Esophagus squamous epithelium (tissue), 4 donors: ENCODE data around the gene GUCA2A.

Experiments used
- CTCF ChIP-seq, 6 experiments: fragments of 450-650 bp in 4 of 6; fragments of 200-600 bp in 2 of 6; sonication (generic) in 2 of 6; IDR thresholded peaks; one replicate each; pipeline ENCODE4 v1.5.1; 2016 to 2019; ENCODE audit warnings: antibody characterized with exemption in 6 of 6, mild to moderate bottlenecking in 4 of 6, moderate library complexity in 4 of 6
- POLR2A ChIP-seq, 4 donors: fragments of 450-650 bp; IDR thresholded peaks; one replicate each; pipeline ENCODE4 v1.6.1; 2017; ENCODE audit warnings: antibody characterized with exemption in 4 of 4, mild to moderate bottlenecking in 4 of 4, moderate library complexity in 3 of 4

- no peak for TF ChIP-seq CTCF (IDR thresholded peaks at IDR 0.05)
- TF ChIP-seq POLR2A (IDR thresholded peaks at IDR 0.05) = no peak
Measured at GRCh38 chr1:42145389-42145716, 19.2 kb downstream of the GUCA2A start.
